Measurements from ENCODE around the gene FCSK.
A peak's percentile ranks its signal among the peaks of the same experiment; 100 is the strongest.
"Not testable (repeated sequence)": the region's sequence is repeated elsewhere in the genome, so short reads cannot be mapped to it uniquely, and the experiment has no call there.

Gene FCSK
- 7.0 to 36.4 (median 20.9) reads per million in 18 experiments for total RNA-seq

DNA sequence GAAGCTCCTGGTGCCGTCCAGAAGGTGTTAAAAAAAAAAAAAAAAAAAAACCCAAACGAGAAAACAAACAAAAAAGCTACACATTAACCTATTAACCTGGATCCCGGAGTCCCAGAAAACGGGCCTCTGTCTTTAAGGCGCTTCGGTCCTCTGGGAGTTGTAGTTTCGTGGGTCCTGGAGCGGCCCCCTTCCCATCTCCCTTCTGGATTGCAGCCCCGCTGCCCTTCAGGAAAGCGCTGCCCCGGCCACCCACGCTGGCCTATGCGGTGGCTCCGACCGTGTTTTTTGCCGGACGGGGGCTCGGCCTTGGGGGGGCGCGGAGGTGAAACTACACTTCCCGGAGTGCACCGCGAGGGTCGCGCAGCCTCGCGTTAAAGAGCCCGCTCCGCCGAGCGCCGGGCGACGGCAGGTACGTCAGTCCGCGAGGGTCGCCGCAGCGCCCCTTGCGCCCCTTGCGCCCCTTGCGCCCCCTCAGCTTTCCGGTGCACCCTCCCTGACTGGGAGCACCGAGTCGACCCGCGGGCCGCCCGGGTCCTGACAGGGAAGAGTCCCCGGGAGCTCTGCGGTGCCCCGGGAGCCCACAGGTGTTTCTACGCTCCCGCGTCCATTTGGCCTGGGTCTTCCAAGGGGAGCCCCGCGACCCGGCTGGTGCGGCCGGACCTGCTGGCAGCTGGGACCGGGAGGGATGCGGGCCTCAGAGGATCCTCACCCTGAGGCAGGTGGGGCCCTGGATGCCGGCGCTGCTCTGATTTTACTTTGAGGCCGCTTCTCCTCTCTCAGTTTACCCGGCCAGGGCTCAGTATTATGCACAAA is at the start of gene FCSK:
TSS of gene FCSK (plus strand) at position 374 of the 813 bp plus-strand sequence. CDS start 8,596 bp downstream, outside the sequence.
- DNase-seq, result peak; percentile 58 to 61

DNA sequence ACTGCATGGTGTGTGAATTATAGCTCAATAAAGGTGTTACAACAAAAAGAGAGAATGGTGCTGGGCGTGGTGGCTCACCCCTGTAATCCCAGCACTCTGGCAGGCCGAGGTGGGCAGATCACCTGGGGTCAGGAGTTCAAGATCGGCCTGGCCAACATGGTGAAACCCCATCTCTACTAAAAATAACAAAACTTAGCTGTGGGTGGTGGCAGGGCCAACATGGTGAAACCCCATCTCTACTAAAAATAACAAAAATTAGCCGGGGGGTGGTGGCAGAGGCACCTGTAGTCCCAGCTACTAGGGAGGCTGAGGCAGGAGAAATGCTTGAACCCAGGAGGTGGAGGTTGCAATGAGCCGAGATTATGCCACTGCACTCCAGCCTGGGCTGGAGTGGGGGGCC is 48.3 kb upstream of the FCSK start:
- not testable (repeated sequence) for DNase-seq

DNA sequence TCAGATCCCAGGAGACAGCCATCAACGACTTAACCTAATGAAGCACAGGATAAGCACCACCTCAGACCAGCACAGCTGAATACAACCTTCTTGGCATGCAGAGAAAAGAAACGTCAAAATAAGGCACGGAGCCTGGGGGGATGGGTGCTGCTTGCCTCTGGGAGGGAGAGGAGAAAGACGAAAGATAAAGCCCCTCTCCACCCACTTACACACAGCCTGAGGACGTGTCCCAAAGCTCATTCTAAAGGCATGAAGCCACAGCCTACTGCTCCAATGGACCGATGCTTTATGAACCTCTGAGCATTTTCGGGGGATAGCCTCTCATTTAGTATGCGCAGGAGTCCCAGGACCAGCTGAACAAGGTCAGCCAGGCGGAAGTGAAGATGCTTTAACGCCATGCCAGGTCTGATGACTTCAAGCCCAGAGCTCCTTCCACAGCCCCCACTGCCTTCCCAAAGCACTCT is 46.6 kb upstream of the FCSK start:
- no peak for DNase-seq

DNA sequence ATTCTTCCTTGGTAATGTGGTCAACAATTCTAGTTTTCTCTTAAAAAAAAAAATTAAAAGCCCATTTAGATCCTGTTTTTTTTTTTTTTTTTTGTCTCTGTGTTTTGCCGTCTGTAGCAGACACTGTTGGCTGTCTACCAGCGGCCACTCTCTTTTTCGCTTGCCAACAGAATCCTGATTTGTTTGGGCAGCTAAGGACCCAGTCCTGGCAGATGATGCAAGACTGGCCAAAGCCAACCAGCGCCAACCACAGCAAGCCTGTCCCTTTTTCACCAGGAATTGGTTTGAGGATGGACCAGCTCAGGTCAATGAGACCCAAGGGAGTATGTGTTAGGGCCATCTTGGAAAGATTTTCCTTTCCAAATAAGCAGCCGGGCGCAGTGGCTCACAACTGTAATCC is 43.7 kb upstream of the FCSK start:
- DNase-seq, result no peak

DNA sequence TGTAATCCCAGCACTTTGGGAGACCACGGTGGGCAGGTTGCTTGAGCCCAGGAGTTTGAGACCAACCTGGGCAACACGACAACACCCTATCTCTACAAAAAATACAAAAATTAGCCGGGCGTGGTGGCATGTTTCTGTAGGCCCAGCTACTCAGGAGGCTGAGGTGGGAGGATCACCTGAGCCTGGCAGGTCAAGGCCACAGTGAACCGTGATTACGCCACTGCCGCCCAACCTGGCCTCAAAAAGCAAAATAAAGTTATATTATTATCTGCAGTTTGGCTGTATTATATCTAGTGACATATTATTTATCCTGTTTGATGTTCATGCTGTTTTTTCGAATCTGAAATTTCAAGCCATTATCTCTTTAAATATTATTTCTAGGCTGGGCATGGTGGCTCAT is 42.0 kb upstream of the FCSK start:
- no peak for DNase-seq

DNA sequence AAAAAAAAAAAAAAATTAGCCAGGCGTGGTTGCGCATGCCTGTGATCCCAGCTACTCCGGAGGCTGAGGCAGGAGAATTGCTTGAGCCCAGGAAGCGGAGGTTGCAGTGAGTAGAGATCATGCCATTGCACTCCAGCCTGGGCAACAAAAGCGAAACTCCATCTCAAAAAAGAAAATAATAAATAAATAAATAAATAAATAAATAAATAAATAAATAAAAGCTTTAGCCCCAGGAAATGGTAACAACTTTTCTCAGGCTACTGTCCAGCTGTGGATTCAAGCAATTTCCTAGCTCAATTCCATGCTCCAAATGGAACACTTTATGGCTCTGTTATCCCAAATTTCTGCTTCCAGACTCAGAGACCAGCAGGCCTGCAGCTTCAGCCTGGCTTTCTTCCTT is 40.8 kb upstream of the FCSK start:
- not testable (repeated sequence) for DNase-seq

DNA sequence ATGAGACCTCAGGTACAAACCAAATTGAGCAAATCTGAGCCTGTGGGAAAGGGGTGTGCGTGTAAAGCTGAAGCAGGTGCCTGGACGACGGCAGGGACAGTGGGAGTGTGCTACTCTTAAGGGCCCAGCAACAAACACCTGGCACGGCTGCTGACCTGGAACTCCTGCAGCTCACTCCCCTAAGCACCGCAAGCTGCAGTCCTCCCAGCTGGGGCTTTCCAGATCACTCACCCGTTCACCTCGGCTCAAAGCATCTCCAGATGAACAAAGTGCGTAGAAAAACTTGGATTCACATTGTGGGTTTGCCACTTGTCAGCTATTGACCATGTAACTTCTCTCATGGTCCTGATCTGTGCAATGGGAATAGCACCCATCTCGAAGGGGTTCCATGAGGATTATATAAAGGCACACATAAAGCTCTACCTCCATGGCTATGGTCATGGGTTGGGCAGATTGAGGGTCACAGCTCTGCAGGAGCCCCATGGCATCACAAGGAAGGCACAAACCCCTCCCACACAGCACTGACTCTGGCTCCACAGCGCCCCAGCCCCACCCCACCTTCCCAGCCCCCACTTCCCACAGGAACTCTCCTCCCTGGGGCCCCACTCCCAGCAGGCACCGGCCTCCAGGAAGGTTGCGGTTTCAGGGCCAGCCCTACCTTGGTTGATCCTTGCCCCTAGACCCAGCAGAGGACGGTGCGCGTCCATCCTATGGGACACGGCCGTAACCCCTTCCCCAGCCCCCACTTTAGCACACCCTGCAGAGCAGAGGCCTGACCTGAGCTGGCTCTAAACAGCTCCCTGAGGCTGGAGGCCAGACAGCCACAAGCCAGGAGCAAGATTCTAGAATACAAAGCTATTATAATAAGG is 37.4 kb upstream of the FCSK start:
- no peak for DNase-seq

DNA sequence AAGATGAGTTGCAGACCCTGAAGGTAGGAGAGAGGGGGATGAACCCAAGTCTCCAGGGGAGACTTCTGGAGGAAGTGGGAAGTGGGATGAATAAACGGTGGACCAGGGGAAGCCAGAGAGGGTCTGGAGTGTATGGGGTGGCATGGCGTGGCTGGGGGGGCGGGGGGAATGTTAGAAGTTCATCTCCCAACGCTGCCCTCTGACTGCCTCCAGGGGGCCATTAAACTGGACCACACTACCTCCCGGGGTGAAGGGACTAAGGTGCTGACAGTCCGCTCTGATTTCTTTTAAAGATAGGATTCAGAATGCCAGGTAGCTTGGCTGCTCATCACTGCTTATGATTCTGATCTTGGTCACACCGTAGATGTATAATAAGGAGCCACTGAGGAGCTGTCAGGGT is 36.7 kb upstream of the FCSK start:
- no peak for DNase-seq

DNA sequence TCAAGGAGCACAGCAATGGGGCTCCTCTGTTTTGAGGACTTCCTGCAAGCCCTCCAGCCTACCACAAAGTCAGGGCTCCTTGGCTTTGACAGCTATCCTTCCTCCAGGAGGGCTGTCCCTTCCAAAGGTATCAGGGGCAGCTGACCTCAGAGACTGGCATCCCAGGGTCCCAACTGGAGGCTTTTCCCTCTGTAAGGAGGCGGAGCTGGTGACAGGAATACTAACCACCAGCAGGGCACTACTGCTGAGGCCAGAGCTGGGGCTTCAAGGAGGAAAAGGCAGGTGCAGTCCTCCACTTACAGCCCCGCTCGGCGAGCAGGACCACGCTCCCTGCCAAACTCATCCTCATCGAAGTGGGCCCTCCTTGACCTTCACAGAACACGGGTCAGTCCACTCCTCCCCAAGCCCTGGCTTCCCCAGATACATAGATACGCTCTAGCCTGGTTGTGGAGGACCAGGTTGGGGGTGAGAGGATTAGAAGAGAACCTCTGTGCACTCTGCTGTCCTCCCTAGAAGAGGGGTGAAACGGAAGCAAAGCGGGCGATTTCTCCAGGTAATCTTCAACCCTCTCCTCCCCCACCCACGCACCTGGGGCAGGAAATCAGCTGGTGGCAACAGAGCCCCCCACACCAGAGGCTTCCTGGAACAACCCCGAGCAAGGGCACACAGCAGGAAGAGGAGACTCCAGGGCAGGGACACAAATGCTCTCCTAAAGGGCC is 36.0 kb upstream of the FCSK start:
- DNase-seq, result no peak

DNA sequence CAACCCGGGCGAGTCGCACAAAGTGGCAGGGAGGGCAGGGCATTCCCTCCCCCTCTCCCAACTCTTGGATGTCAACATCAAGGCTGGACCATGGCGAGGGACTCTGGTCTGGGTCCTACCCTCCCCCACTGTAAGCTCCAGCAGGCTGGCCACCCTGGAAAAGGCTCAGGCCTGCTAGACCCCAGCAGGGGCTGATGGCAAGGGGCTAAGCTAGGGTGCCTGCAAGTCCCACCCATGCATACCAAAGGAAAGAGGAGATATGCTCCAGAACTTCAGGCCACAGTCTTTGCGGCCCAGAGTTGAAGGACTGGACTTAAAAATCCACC is 35.4 kb upstream of the FCSK start:
- DNase-seq, result no peak

DNA sequence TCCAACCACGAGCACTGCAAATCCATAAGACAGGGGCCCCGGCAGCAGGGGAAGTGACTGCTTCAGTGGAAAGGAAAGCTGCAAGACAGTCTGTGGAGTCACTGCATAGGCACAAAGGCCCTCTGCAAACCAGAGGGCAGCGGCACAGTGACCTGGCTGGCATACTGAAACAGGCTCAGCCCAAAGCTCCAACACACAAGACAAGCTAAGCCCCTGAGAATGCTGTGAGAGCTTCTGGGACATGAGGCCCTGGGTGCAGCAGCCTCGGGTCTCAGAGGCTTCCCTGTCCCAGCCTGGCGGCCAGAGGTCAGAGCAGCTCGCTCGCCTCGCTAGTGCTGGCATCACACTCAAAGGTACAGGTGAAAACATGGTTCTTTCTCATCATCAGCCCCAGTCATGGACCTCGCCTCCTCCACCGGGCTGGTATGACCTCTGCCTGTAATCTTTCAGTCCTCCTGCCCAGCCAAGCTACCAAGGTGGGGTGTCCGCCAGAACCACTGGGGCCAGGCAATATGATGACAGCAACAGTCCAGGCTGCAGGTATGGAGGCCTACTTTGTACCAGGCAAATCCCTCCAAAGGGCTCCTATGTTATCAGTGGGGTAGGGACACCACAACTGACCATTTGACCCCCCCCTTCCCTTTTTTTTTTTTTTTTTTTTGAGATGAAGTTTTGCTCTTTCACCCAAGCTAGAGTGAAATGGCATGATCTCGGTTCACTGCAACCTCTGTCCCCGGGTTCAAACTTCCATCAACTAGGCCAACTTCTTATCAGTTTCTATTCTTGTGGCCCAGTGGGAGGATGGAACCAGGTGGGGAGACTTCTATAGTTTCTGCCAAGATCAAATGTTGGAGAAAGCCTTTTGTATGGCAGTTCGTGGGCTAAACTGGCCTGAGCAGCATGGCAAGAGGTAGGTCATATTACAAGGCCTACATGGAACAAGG is 34.7 kb upstream of the FCSK start:
- peak in 1 of 2 donors; percentile 29 for DNase-seq

DNA sequence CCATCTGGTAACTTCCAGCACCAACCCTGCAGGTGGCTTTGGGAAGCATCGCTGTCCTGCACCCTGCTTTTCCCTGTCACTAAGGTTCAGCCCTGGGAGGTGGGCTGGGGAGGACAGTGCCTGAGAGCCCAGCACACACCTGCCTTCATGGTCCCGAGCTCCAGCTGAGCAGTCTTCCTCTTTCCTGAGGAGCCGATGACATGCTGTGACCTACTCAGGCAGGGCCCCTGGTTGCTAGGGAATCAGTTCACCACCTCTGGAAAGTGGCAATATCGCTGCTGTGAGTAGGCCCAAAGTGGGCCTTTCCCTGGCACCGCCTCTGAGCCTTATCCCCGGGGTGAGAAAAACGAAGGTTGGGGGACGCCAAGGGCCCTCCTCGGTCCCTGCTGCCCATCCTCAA is 33.4 kb upstream of the FCSK start:
- no peak for DNase-seq

DNA sequence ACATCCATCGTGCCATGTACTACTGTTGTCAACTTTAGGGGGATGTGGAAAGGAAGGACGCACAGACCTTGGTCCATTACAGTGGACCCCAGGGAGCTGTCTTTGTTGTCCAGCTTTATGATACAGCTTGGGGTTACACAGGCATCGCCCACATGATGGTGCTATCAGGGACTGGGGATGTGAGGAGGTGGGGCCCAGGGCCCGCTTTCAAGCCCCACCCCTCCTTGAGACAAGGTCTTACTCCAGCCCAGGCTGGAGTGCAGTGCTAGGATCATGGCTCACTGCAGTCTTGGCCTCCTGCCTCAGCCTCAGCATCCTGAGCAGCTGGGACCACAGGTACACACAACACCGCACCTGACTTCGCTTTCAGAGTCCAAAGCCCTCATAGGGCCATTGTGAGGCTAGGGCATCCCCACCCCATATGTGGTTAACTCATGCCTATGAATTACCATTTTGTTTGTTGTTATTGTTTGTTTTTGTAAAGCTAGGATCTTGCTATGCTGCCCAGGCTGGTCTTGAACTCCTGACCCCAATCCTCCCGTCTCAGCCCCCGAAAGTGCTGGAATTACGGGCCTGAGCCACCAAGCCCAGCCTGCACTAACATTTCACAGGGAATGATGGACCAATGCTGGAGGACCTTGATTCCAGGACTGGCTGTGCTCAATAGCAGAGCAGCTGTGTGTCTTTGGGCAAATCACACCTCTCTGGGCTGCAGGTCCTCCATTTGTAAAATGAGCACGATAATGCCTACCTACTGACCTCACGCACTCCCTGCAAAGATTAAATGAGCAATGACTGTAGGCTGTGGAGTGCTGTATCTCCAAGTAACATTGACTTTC is 32.7 kb upstream of the FCSK start:
- no peak for DNase-seq

DNA sequence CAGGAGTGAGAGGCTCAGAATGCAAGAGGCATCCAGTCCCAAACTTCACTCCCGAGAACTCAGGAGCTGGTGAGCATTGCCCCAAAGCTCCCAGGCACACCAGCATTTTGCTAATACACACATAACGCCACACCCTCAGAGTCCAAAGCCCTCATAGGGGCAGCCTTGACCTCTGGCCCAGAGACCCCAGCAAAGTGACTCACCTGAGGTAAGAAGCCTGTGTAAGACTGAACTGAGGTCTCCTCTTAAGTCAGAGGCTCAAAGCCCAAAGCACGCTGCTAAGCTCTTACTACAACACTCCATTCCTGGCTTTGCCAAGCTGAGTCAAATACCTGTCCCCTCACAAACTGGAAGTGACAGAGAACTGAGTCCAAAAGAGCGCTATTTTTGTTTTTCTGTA is 31.9 kb upstream of the FCSK start:
- DNase-seq, result no peak

DNA sequence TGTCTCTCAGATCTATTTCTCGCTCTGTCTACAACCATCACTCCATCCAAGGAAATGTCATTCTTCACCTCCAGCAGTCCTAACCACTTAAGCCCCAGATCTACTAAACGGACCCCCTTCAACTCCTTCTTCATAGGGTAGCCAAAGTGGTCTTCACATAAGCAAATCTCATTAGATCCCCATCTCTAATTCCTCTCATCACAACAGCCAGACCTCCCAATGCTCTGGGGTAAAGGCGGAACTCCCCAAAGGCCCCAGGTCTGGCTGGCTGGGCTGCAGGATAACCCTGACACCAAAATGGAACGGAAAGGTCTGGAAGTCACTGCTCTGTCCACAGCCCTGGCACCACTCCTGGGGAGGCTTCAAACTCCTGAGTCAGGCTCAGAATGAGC is 26.6 kb upstream of the FCSK start:
- DNase-seq, result no peak

DNA sequence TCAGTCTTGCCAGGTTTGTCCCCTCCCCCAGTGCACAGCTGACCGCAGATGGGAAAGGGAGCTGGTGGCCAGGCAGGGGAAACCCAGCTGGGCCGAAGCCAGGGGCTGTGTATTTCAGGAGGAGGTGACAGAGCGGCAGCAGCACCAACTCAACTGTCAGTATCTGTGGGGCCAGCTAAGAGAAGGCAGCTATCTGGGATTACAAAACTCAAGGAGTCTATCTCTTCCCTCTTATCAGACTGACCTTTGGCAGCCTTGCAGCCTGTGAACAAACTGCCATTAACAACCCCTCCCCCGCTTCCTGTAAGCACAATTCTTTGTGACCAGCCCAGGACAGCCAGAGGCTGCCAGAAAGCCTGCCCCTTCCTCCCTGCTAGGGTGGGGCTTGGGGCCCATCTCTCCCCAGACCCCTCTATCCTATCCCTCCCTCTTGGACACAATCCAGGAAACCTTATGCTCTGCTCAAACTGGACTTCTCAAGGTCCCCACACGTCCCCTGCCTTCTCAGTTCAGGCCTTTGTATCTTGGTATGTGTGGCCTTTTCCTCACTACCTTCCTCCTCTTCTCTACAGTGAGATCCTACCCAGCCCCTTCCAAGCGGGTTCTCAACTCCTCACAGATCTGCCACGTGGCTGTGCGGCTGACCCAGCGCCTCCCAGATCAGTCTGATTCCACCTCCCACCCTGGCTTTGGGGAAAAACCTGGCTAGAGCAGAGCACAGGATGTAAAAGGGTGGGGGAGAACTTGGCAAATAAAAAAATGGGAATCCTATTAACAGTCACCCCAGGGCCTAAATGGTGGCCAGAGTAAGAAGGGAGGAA is 26.0 kb upstream of the FCSK start:
- peak; percentile 68 to 87 for DNase-seq

DNA sequence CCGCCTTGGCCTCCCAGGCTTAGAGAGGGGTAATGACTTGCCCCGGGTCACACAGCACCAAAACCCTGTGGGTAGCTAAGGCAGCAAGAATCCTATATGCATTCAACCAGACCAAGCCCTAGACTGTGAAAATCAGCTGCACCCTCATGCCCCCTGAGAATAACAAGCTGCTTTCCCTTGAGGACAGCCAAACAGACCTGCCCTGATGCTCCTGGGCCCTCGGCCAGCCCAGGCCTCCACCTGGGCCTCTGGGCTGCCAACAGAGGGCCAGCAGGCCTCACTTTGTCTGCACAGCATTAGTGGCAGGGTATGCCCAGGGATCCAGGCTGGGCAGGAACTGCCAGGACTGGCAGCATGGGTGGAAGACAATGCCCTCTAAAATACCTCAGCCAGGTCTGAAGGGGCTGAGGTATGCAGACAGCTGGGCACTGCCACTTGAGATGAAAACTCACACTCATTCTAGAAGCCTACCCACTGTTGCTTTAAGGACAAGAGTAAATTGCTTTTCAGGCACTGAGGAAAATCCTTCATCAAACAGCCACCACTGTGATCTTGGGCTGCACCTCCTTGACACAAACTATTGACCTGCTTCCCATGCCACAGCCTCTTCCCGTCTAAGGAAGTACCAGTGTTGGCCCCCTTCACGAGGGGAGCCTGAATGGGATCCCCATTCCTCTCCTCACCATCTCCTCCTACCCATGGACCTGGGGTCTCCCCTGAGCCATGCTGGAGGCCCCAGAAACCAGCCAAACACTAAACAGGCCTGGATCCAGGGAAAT is 24.3 kb upstream of the FCSK start:
- no peak for DNase-seq

DNA sequence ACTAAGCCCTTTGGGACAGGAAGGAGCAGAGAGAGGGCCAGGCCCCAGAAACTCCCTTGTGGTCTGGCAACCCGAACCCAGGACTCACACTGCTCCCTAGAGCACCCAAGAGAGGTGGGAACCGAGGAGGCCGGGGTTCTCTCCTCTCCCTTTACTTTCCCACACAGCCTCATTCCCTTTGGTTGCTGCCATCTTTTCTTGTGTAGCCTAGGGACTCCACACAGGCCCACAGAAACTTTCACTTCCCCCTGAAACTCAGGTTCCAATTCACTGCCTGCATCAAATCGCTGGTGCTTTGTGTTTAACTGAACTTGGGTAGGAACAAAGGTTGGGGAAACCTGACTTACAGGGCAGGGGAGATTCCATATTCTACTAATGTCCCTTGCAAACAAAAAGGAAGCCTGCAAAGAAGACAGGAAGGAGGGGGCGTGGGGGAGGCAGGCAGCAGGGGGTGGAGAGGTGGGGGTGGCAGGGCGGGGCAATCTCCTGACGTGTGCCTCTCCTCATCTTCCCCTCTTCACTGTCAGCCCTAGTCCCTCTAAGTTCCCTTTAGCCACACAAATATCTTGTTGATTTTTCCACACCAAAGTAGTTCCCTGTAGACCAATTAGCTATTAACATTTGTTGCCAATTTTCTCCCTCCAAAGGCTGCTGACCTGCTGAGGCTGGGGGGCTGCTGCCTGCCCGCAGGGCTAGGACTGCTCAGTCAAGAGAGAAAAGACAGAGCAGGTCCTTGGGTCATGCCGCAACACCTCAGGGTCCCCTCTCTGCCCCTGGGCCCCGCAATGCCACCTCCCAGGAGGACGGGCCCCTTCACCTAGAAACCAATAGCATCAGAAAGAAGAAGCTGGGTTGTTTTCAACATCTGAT is 23.5 kb upstream of the FCSK start:
- DNase-seq, result peak; percentile 82 to 91

Data from inflammatory macrophage (primary cell).